ENCODE results near the gene NUP62.
"Not testable (repeated sequence)": the region's sequence is repeated elsewhere in the genome, so short reads cannot be mapped to it uniquely, and the experiment has no call there.

NUP62 gene

DNA sequence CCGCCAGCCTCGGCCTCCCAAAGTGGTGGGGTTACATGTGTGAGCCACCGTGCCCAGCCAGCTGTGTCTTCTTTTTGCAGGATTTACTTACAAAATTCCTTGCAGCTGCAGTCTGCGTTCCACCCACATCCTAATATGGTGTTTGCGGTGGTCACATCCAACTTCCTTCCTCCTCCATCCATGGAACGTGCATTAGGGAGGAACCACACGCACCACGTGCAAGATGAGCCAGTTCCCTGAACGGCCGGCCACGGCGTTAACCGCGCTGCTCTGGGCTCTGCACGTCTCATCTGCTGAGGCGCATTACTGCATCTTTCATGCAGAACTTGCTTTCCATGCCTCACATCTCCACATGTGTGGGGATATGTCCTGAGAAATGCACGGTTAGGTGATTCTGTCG, 44.7 kb upstream of the NUP62 start:
- H3K4me3 ChIP-seq (ENCODE audit: low read depth, low read length): no peak overlapping the region
- TF ChIP-seq CTCF (IDR thresholded peaks at IDR 0.05; ENCODE audit: control insufficient read depth, extremely low read depth, insufficient read depth): no peak
- DNase-seq (ENCODE audit: low read depth): no peak

DNA sequence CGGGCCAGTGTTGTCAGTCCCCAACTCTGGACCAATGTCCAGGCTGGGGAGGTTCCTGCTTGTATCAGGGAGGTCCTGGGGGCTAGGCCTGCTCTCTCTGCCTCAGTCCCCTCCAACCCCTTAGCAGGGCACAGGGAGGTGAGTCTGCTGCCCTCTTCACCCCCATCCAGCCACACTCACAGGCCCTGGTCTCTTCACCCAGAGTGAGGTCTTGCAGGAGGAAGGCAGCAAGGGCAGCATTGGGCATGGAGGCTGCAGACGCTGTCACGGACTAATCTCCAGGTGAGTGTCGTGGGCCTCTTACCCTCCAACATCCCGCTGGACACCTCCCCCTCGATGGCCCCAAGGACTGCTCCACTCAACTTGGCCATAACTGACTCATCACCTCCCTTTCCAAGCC, 43.5 kb upstream of the NUP62 start:
- no peak for DNase-seq (ENCODE audit: low read depth)
- no peak overlapping the region for H3K4me3 ChIP-seq (ENCODE audit: low read depth, low read length)
- TF ChIP-seq CTCF (IDR thresholded peaks at IDR 0.05; ENCODE audit: control insufficient read depth, extremely low read depth, insufficient read depth): no peak

DNA sequence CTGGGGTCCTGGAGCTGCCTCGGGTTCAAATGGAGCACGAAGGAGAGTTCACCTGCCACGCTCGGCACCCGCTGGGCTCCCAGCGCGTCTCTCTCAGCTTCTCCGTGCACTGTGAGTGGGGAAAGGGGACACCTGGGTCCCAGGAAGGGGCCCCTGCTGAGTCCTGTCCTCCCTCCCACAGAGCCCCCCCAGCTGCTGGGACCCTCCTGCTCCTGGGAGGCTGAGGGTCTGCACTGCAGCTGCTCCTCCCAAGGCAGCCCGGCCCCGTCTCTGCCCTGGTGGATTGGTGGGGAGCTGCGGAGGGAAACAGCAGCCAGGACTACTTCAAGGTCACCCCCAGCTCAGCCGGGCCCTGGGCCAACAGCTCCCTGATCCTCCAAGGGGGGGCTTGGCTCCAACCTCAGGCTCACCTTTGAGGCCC, 42.7 kb upstream of the NUP62 start:
- DNase-seq (ENCODE audit: low read depth): no peak
- TF ChIP-seq CTCF (IDR thresholded peaks at IDR 0.05; ENCODE audit: control insufficient read depth, extremely low read depth, insufficient read depth): no peak
- no peak overlapping the region for H3K4me3 ChIP-seq (ENCODE audit: low read depth, low read length)

- not testable (repeated sequence) for DNase-seq (ENCODE audit: low read depth); H3K4me3 ChIP-seq (ENCODE audit: low read depth, low read length)
These were observed 40.1 kb upstream of the NUP62 start for GRCh38 chr19:49969355-49969754.

GRCh38 chr19:49968279-49968922, 39.1 kb upstream of the NUP62 start:
- no peak for DNase-seq (ENCODE audit: low read depth)
- no peak overlapping the region for H3K4me3 ChIP-seq (ENCODE audit: low read depth, low read length)
- no peak for TF ChIP-seq CTCF (IDR thresholded peaks at IDR 0.05; ENCODE audit: control insufficient read depth, extremely low read depth, insufficient read depth)

DNA sequence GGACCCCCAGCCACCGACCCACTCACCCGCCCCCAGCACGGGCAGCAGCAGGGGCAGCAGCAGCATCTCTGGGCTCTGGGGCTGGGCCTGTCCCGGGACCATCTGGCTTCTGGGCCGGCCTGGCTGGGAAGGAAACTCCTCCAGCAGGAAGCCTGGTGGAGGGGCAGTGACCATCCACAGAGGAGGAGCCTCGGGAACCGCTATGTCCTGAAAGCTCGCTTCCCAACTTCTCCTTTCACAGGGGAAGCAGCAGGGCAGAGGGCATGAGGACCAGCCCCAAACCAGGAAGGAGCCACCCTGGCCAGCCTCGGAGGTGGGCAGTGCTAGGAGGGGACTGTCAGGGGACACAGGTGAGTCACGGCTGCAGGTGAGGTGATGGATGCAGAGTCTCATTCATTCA, 31.7 kb upstream of the NUP62 start, which contains the start of gene SIGLEC11:
Gene SIGLEC11 (minus strand): TSS at position 193 of the 400 bp plus-strand sequence. CDS start 91 bp downstream, at position 102.
- not testable (repeated sequence) for H3K4me3 ChIP-seq (ENCODE audit: low read depth, low read length); DNase-seq (ENCODE audit: low read depth)

DNA sequence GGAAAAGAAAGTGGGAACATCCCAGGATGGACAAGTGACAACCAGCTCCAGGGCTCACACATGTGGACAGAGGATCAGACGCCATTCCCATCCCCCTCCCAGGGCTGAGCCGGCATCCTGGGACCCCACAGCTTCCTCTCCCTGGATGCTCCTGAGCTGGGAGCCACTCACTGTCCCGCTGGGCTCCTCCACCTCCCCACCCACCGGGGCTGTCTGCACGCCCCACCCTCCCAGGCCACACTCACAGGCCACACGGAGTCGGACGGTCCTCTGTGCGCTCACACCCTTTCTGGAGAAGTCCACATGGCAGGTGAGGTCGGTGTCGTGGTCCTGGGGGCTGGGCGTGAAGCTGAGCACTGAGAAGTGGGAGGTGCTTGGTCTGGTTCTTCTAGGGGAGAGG, 30.6 kb upstream of the NUP62 start:
- H3K4me3 ChIP-seq (ENCODE audit: low read depth, low read length); DNase-seq (ENCODE audit: low read depth): not testable (repeated sequence)

GRCh38 chr19:49958596-49958995, 29.3 kb upstream of the NUP62 start:
- not testable (repeated sequence) for DNase-seq (ENCODE audit: low read depth)

GRCh38 chr19:49958144-49958543, 28.8 kb upstream of the NUP62 start:
- not testable (repeated sequence) for H3K4me3 ChIP-seq (ENCODE audit: low read depth, low read length); DNase-seq (ENCODE audit: low read depth)

More at GRCh38 chr19:49958596-49958995, 29.3 kb upstream of the NUP62 start:
- not testable (repeated sequence) for H3K4me3 ChIP-seq (ENCODE audit: low read depth, low read length)

Measured in LNCaP clone FGC (cell line).